AG10803 (cell line): Measurements from ENCODE around the gene ABLIM3.

Experiments used
- DNase-seq: peaks from one replicate; pipeline ENCODE4 v3.0.0; 2010; ENCODE audit warnings: low read depth
- H3K4me3 ChIP-seq: 2 replicates; pipeline ENCODE4 v1.5.1; 2011; ENCODE audit warnings: mild to moderate bottlenecking, low read length, control low read depth
- CTCF ChIP-seq: conservative IDR thresholded peaks from 2 replicates; pipeline ENCODE4 v1.5.1; 2011; ENCODE audit warnings: mild to moderate bottlenecking, low read length, control low read depth, inconsistent platforms

Gene ABLIM3

GRCh38 chr5:149151717-149152116 lies 10.4 kb downstream of the ABLIM3 start:
- DNase-seq = no peak
- peak; percentile 47 for TF ChIP-seq CTCF

GRCh38 chr5:149152317-149152746 lies 11.0 kb downstream of the ABLIM3 start:
- H3K4me3 ChIP-seq = no peak overlapping the region
- no peak for TF ChIP-seq CTCF
- peak; percentile 83 for DNase-seq

More at GRCh38 chr5:149151717-149152116, 10.4 kb downstream of the ABLIM3 start:
- H3K4me3 ChIP-seq = no peak overlapping the region

- no peak for TF ChIP-seq CTCF
- H3K4me3 ChIP-seq = no peak overlapping the region
- DNase-seq = no peak
These were observed 12.0 kb downstream of the ABLIM3 start for GRCh38 chr5:149153193-149153750.

- peak; percentile 93 for DNase-seq
These were observed 12.7 kb downstream of the ABLIM3 start for GRCh38 chr5:149153751-149154610.

GRCh38 chr5:149154650-149155049 lies 13.4 kb downstream of the ABLIM3 start:
- DNase-seq = no peak

More at GRCh38 chr5:149153751-149154610, 12.7 kb downstream of the ABLIM3 start:
- peak; percentile 8; the same call in 1 of the 2 replicates for TF ChIP-seq CTCF
- no peak overlapping the region for H3K4me3 ChIP-seq

GRCh38 chr5:149156435-149157083 lies 15.3 kb downstream of the ABLIM3 start:
- no peak overlapping the region for H3K4me3 ChIP-seq
- DNase-seq = no peak
- no peak for TF ChIP-seq CTCF

More at GRCh38 chr5:149154650-149155049, 13.4 kb downstream of the ABLIM3 start:
- no peak for TF ChIP-seq CTCF
- H3K4me3 ChIP-seq = no peak overlapping the region
